CD4-positive, alpha-beta memory T cell (primary cell): ENCODE results near the gene FNBP1. TPM values are rescaled to one million over a fixed set of nuclear protein-coding genes. Genes with fewer than 3 reads are reported as not detected.

Experiments used
- CTCF ChIA-PET: fragments of 350-600 bp; sonication (Branson Sonifier 250); formaldehyde crosslinking; loops from one replicate; lab custom pipeline; 2021; ENCODE audit warnings: inconsistent platforms; ENCODE audit not compliant: partially characterized antibody; lab: Charles Lee
- POLR2A ChIA-PET: fragments of 350-600 bp; sonication (Branson Sonifier 250); formaldehyde crosslinking; loops from one replicate; lab custom pipeline; 2021; ENCODE audit not compliant: partially characterized antibody; lab: Charles Lee
- DNase-seq, 5 donors: peaks; one replicate each; pipeline versions ENCODE4 v3.0.0 to v3.0.0-alpha.2; 2020 to 2022; ENCODE audit warnings: mixed read lengths in 1 of 5
- H3K27ac ChIP-seq: one replicate; pipeline ENCODE4 v1.7.0; 2013; ENCODE audit warnings: low read depth, low read length
- H3K27me3 ChIP-seq: 2 replicates; pipeline ENCODE4 v1.7.0; 2013; ENCODE audit warnings: mild to moderate bottlenecking, low read length, moderate library complexity; ENCODE audit not compliant: insufficient read depth
- H3K36me3 ChIP-seq: 2 replicates; pipeline ENCODE4 v1.7.0; 2013; ENCODE audit warnings: mild to moderate bottlenecking, low read length, moderate library complexity; ENCODE audit not compliant: insufficient read depth
- H3K4me1 ChIP-seq: 2 replicates; pipeline ENCODE4 v1.7.0; 2013; ENCODE audit warnings: mild to moderate bottlenecking, low read length, moderate library complexity; ENCODE audit not compliant: insufficient read depth
- H3K4me3 ChIP-seq, 2 donors: one replicate each; pipeline ENCODE4 v1.7.0; 2013; ENCODE audit warnings: low read length in 2 of 2, mild to moderate bottlenecking in 1 of 2
- H3K9me3 ChIP-seq, 2 donors: one replicate each; pipeline ENCODE4 v1.7.0; 2013; ENCODE audit warnings: low read length in 2 of 2, control low read depth in 1 of 2; ENCODE audit not compliant: control insufficient read depth in 1 of 2
- H3K27ac Mint-ChIP-seq, 7 donors: one replicate each; pipeline ENCODE4 v1.8.0; 2020 to 2021; ENCODE audit warnings: mixed read lengths in 7 of 7, mild to moderate bottlenecking in 6 of 7, inconsistent platforms in 3 of 7, moderate library complexity in 3 of 7
- H3K27me3 Mint-ChIP-seq, 2 donors: one replicate each; pipeline ENCODE4 v1.8.0; 2020 to 2021; ENCODE audit warnings: mixed read lengths in 2 of 2
- H3K36me3 Mint-ChIP-seq, 2 donors: one replicate each; pipeline ENCODE4 v1.8.0; 2020 to 2021; ENCODE audit warnings: mixed read lengths in 2 of 2, inconsistent platforms in 1 of 2, mild to moderate bottlenecking in 1 of 2
- H3K4me1 Mint-ChIP-seq, 4 donors: one replicate each; pipeline ENCODE4 v1.8.0; 2020 to 2021; ENCODE audit warnings: mixed read lengths in 4 of 4, mild to moderate bottlenecking in 1 of 4
- H3K4me3 Mint-ChIP-seq, 8 donors: one replicate each; pipeline ENCODE4 v1.8.0; 2020 to 2021; ENCODE audit warnings: mixed read lengths in 8 of 8, mild to moderate bottlenecking in 7 of 8, moderate library complexity in 6 of 8, inconsistent platforms in 3 of 8
- H3K9me3 Mint-ChIP-seq, 8 donors: one replicate each; pipeline ENCODE4 v1.8.0; 2020 to 2021; ENCODE audit warnings: mixed read lengths in 8 of 8, mild to moderate bottlenecking in 5 of 8, inconsistent platforms in 3 of 8, moderate library complexity in 1 of 8
- intact Hi-C: fragments of 100-400 bp; cut with micrococcal nuclease; formaldehyde crosslinking; loops from one replicate; pipeline ENCODE4 v1.15.1; 2023
- polyA plus RNA-seq, 2 donors: library from polyadenylated mRNA; unstranded; fragments of 300-500 nt; fragmentation: Illumina TruSeq; gene quantifications; one replicate each; pipeline ENCODE4 v1.2.3, GENCODE V29; 2021
- total RNA-seq, 2 experiments: library from RNA; stranded (reverse); gene quantifications; one replicate each; pipeline ENCODE4 v1.2.3, GENCODE V29; 2021

Gene FNBP1
- total and polyA plus RNA-seq, 4 experiments from 2014 or later, result 143 to 202 (median 181) TPM

GRCh38 chr9:130054820-130055219, 11.8 kb upstream of the FNBP1 start:
- Histone ChIP-seq H3K27ac (peak overlapping the region; percentile 95), H3K9me3 (no peaks in the 10 kb centered on the region), H3K4me3 (peak overlapping the region; percentile 23 to 98), H3K4me1 (peaks cover 29% of the 10 kb centered on the region), H3K36me3 (no peaks in the 10 kb centered on the region), H3K27me3 (no peaks in the 10 kb centered on the region)
- Mint-ChIP-seq H3K36me3 (peaks cover 7 to 15% of the 10 kb centered on the region in 2 donors), H3K9me3 (no peaks in the 10 kb centered on the region), H3K27me3 (no peaks in the 10 kb centered on the region), H3K4me3 (peak overlapping the region; percentile 90 to 95 (median 95)), H3K4me1 (peaks cover 19 to 42% (median 30%) of the 10 kb centered on the region in 4 donors), H3K27ac (peak overlapping the region; percentile 90 to 97 (median 95))
- DNase-seq, result no peak
- ChIA-PET CTCF (interaction anchor here (2.1 kb wide), 1 partner anchor 170 kb away, joined by 5 read pairs; no protein-coding TSS in a partner anchor), POLR2A (interaction anchor here (2.1 to 5.4 kb wide), 2 partner anchors 11 to 170 kb away, joined by 11 to 66 read pairs; partner anchors contain the start of gene FNBP1)
- intact Hi-C loops, result no loop called here

GRCh38 chr9:130054325-130054786, 11.4 kb upstream of the FNBP1 start:
- Mint-ChIP-seq H3K27ac (peak overlapping the region; percentile 90 to 97 (median 95)), H3K36me3 (peaks cover 7 to 15% of the 10 kb centered on the region in 2 donors), H3K4me1 (peaks cover 19 to 42% (median 30%) of the 10 kb centered on the region in 4 donors), H3K9me3 (no peaks in the 10 kb centered on the region), H3K27me3 (no peaks in the 10 kb centered on the region), H3K4me3 (peak overlapping the region; percentile 90 to 95 (median 95))
- Histone ChIP-seq H3K4me1 (peaks cover 29% of the 10 kb centered on the region), H3K27ac (peak overlapping the region; percentile 95), H3K27me3 (no peaks in the 10 kb centered on the region), H3K9me3 (no peaks in the 10 kb centered on the region), H3K36me3 (no peaks in the 10 kb centered on the region), H3K4me3 (peak overlapping the region; percentile 67 to 98)
- CTCF ChIA-PET, result interaction anchor here (1.0 to 2.1 kb wide), 3 partner anchors 15 to 169 kb away, joined by 4 to 10 read pairs (median 5); no protein-coding TSS in a partner anchor
- POLR2A ChIA-PET, result interaction anchor here (0.6 to 5.4 kb wide), 17 partner anchors 8 to 252 kb away, joined by 3 to 66 read pairs (median 5); partner anchors contain the start of gene FNBP1
- DNase-seq, result no peak
- intact Hi-C loops, result no loop called here

- Mint-ChIP-seq H3K27me3 (no peaks in the 10 kb centered on the region), H3K4me3 (peak within 1 kb of the TSS; percentile 90 to 95 (median 95)), H3K27ac (peak within 1 kb of the TSS; percentile 91 to 97 (median 95)), H3K9me3 (no peaks in the 10 kb centered on the region), H3K4me1 (peaks cover 18 to 38% (median 28%) of the 10 kb centered on the region in 4 donors), H3K36me3 (peaks cover 5 to 10% of the 10 kb centered on the region in 2 donors)
- peaks cover 29% of the 10 kb centered on the region for H3K4me1 ChIP-seq
- CTCF ChIA-PET, result interaction anchor here (0.6 to 2.1 kb wide), 12 partner anchors 9 to 219 kb away, joined by 3 to 10 read pairs (median 4); partner anchors contain the start of genes C9orf78 and USP20
- POLR2A ChIA-PET, result interaction anchor here (0.6 to 5.4 kb wide), 22 partner anchors 9 to 251 kb away, joined by 3 to 66 read pairs (median 4); partner anchors contain the start of gene FNBP1
- no peaks in the 10 kb centered on the region for H3K9me3 ChIP-seq
- intact Hi-C loops, result loop anchor here (1.0 to 2.0 kb wide), 3 partner anchors 10 to 219 kb away; partner anchors contain the start of genes C9orf78, FNBP1 and USP20
- peak within 1 kb of the TSS; percentile 95 for H3K27ac ChIP-seq
- H3K4me3 ChIP-seq, result peak within 1 kb of the TSS; percentile 67 to 98
- H3K36me3 ChIP-seq, result no peaks in the 10 kb centered on the region
- DNase-seq, result peak; percentile 71 to 80 (median 79)
- no peaks in the 10 kb centered on the region for H3K27me3 ChIP-seq
Measured at GRCh38 chr9:130053504-130054324, 10.7 kb upstream of the FNBP1 start, which contains the start of gene GPR107. TSS of gene GPR107 (plus strand) at chr9:130053906. CDS start at chr9:130053933, 27 bp downstream.

- H3K4me1 ChIP-seq, result peaks cover 29% of the 10 kb centered on the region
- H3K4me1 Mint-ChIP-seq, result peaks cover 16 to 35% (median 25%) of the 10 kb centered on the region in 4 donors
Measured at GRCh38 chr9:130053109-130053503, 10.1 kb upstream of the FNBP1 start.

GRCh38 chr9:130051855-130052254, 8.9 kb upstream of the FNBP1 start:
- Histone ChIP-seq H3K27ac (no peak overlapping the region), H3K4me3 (no peak overlapping the region), H3K36me3 (no peaks in the 10 kb centered on the region), H3K9me3 (no peaks in the 10 kb centered on the region), H3K27me3 (no peaks in the 10 kb centered on the region), H3K4me1 (peaks cover 29% of the 10 kb centered on the region)
- CTCF ChIA-PET, result interaction anchor here (0.7 to 2.1 kb wide), 2 partner anchors 14 to 167 kb away, joined by 3 to 5 read pairs; no protein-coding TSS in a partner anchor
- POLR2A ChIA-PET, result interaction anchor here (2.0 to 5.4 kb wide), 2 partner anchors 8 to 12 kb away, joined by 8 to 66 read pairs; partner anchors contain the start of gene FNBP1
- intact Hi-C loops, result loop anchor here (2.0 kb wide), 1 partner anchor 217 kb away; the partner anchor contains the start of genes C9orf78 and USP20
- Mint-ChIP-seq H3K4me1 (peaks cover 13 to 33% (median 22%) of the 10 kb centered on the region in 4 donors), H3K9me3 (no peaks in the 10 kb centered on the region), H3K27me3 (no peaks in the 10 kb centered on the region), H3K36me3 (peaks cover 0 to 6% of the 10 kb centered on the region in 2 donors), H3K4me3 (peak overlapping the region; percentile 9 to 70 (median 54)), H3K27ac (peak overlapping the region in 5 of 7 donors; percentile 43 to 91 (median 73))
- DNase-seq, result no peak

More at GRCh38 chr9:130053109-130053503, 10.1 kb upstream of the FNBP1 start:
- intact Hi-C loops, result loop anchor here (1.0 to 2.0 kb wide), 3 partner anchors 10 to 218 kb away; partner anchors contain the start of genes C9orf78, FNBP1 and USP20
- Mint-ChIP-seq H3K36me3 (peaks cover 2 to 8% of the 10 kb centered on the region in 2 donors), H3K4me3 (peak overlapping the region; percentile 88 to 95 (median 95)), H3K27me3 (no peaks in the 10 kb centered on the region), H3K27ac (peak overlapping the region; percentile 91 to 97 (median 94)), H3K9me3 (no peaks in the 10 kb centered on the region)
- Histone ChIP-seq H3K27ac (peak overlapping the region; percentile 95), H3K36me3 (no peaks in the 10 kb centered on the region), H3K9me3 (no peaks in the 10 kb centered on the region), H3K4me3 (peak overlapping the region; percentile 67 to 98), H3K27me3 (no peaks in the 10 kb centered on the region)
- DNase-seq, result no peak
- POLR2A ChIA-PET, result interaction anchor here (0.6 to 5.4 kb wide), 18 partner anchors 10 to 251 kb away, joined by 3 to 66 read pairs (median 5); partner anchors contain the start of gene FNBP1
- CTCF ChIA-PET, result interaction anchor here (0.6 to 2.1 kb wide), 11 partner anchors 9 to 218 kb away, joined by 3 to 10 read pairs (median 3); partner anchors contain the start of genes C9orf78 and USP20

- Mint-ChIP-seq H3K27ac (peak overlapping the region; percentile 21 to 74 (median 66)), H3K36me3 (peaks cover 0 to 6% of the 10 kb centered on the region in 2 donors), H3K4me1 (peaks cover 17 to 39% (median 28%) of the 10 kb centered on the region in 4 donors), H3K9me3 (no peaks in the 10 kb centered on the region), H3K27me3 (no peaks in the 10 kb centered on the region), H3K4me3 (no peak overlapping the region)
- ChIA-PET CTCF (interaction anchor here (2.1 kb wide), 1 partner anchor 12 kb away, joined by 5 read pairs; no protein-coding TSS in a partner anchor), POLR2A (interaction anchor here (0.6 to 5.4 kb wide), 5 partner anchors 7 to 164 kb away, joined by 3 to 66 read pairs (median 4); partner anchors contain the start of gene FNBP1)
- no peaks in the 10 kb centered on the region for H3K27me3 ChIP-seq
- no peak overlapping the region for H3K4me3 ChIP-seq
- H3K4me1 ChIP-seq, result peaks cover 37% of the 10 kb centered on the region
- DNase-seq, result no peak
- H3K36me3 ChIP-seq, result no peaks in the 10 kb centered on the region
- intact Hi-C loops, result no loop called here
- H3K27ac ChIP-seq, result no peak overlapping the region
- no peaks in the 10 kb centered on the region for H3K9me3 ChIP-seq
Measured at GRCh38 chr9:130050462-130050861, 7.5 kb upstream of the FNBP1 start.
